H1 (cell line): Measurements from ENCODE around the gene SLMAP. TPM values are rescaled to one million over a fixed set of nuclear protein-coding genes. Genes with fewer than 3 reads are reported as not detected.

Source experiments
- CTCF ChIA-PET: fragments of 300-600 bp; sonication (Branson Sonifier 250); formaldehyde crosslinking; loops from one replicate; lab custom pipeline; 2021; ENCODE audit not compliant: partially characterized antibody; lab: Charles Lee
- POLR2A ChIA-PET: fragments of 300-600 bp; sonication (Branson Sonifier 250); formaldehyde crosslinking; loops from one replicate; lab custom pipeline; 2021; ENCODE audit warnings: inconsistent platforms; ENCODE audit not compliant: partially characterized antibody; lab: Charles Lee
- DNase-seq, 2 experiments: peaks; one replicate each; pipeline versions ENCODE4 v3.0.0 to v3.0.0-alpha.2; 2010 to 2022; ENCODE audit warnings: low spot score in 2 of 2, low read depth in 1 of 2, mixed read lengths in 1 of 2
- FAIRE-seq: peaks from 2 replicates; lab custom pipeline; 2011; peaks lifted over from hg19 to GRCh38; lab: Jason Lieb, UNC
- H2AFZ ChIP-seq: 2 replicates; pipeline ENCODE4 v1.8.1; 2012; ENCODE audit warnings: low read length, inconsistent platforms
- H2AK5ac ChIP-seq: 2 replicates; pipeline ENCODE4 v1.6.1; 2013; ENCODE audit warnings: low read depth, low read length
- H2BK120ac ChIP-seq: replicated peaks from 2 replicates; pipeline ENCODE3; 2013; ENCODE audit warnings: low read depth, low read length, inconsistent platforms
- H2BK12ac ChIP-seq: 2 replicates; pipeline ENCODE4 v1.6.1; 2013; ENCODE audit warnings: low read depth, low read length
- H2BK15ac ChIP-seq: 2 replicates; pipeline ENCODE4 v1.6.1; 2013; ENCODE audit warnings: low read length
- H2BK20ac ChIP-seq: 2 replicates; pipeline ENCODE4 v1.6.1; 2013; ENCODE audit warnings: low read length
- H2BK5ac ChIP-seq: 2 replicates; pipeline ENCODE4 v1.6.1; 2013; ENCODE audit warnings: low read depth, low read length
- H3K14ac ChIP-seq: 2 replicates; pipeline ENCODE4 v1.6.1; 2013; ENCODE audit warnings: inconsistent platforms; ENCODE audit not compliant: insufficient read length
- H3K18ac ChIP-seq: 2 replicates; pipeline ENCODE4 v1.6.1; 2013; ENCODE audit warnings: low read length; ENCODE audit errors: extremely low read depth
- H3K23ac ChIP-seq: 2 replicates; pipeline ENCODE4 v1.6.1; 2013; ENCODE audit warnings: inconsistent platforms; ENCODE audit not compliant: insufficient read length
- H3K23me2 ChIP-seq: 2 replicates; pipeline ENCODE4 v1.6.1; 2013; ENCODE audit warnings: low read depth, low read length
- H3K27ac ChIP-seq: 2 replicates; pipeline ENCODE4 v1.6.1; 2011; ENCODE audit warnings: low read depth, low read length, inconsistent platforms
- H3K27me3 ChIP-seq, 4 experiments: replicated peaks in 1 of 4; 1 replicate in 1 of 4; 2 replicates in 3 of 4; pipeline versions ENCODE4 v1.6.1 to v1.8.1; 2011 to 2013; ENCODE audit warnings: low read length in 3 of 4, mild to moderate bottlenecking in 3 of 4, inconsistent platforms in 2 of 4, mixed read lengths in 2 of 4, moderate library complexity in 1 of 4; ENCODE audit not compliant: control insufficient read depth in 3 of 4, insufficient read depth in 3 of 4; ENCODE audit errors: extremely low read depth in 1 of 4
- H3K36me3 ChIP-seq, 4 experiments: 2 replicates each; pipeline versions ENCODE4 v1.6.1 to v1.8.1; 2011 to 2013; ENCODE audit warnings: mild to moderate bottlenecking in 4 of 4, low read length in 3 of 4, moderate library complexity in 2 of 4, control low read depth in 1 of 4, inconsistent platforms in 1 of 4; ENCODE audit not compliant: insufficient read depth in 4 of 4, control insufficient read depth in 2 of 4
- H3K4ac ChIP-seq: replicated peaks from 2 replicates; pipeline ENCODE3; 2013; ENCODE audit warnings: low read length, low read depth, mixed read lengths, inconsistent platforms; ENCODE audit not compliant: insufficient read length
- H3K4me1 ChIP-seq, 4 experiments: replicated peaks in 1 of 4; 1 replicate in 1 of 4; 2 replicates in 3 of 4; pipeline versions ENCODE4 v1.6.1 to v1.8.1; 2011 to 2013; ENCODE audit warnings: low read length in 3 of 4, inconsistent platforms in 2 of 4, mixed read lengths in 1 of 4; ENCODE audit not compliant: insufficient read depth in 4 of 4, control insufficient read depth in 3 of 4
- H3K4me2 ChIP-seq, 2 experiments: 2 replicates each; pipeline versions ENCODE4 v1.6.1 to v1.8.1; 2011 to 2013; ENCODE audit warnings: low read depth in 2 of 2, low read length in 2 of 2, control low read depth in 1 of 2, inconsistent platforms in 1 of 2, mild to moderate bottlenecking in 1 of 2; ENCODE audit not compliant: insufficient read depth in 1 of 2
- H3K4me3 ChIP-seq, 4 experiments: fragments of 200-600, 300-600 bp in 1 of 4; sonication (generic), shearing (Covaris generic), sonication (Bioruptor Twin) in 1 of 4; 2 replicates each; pipeline versions ENCODE4 v1.5.1 to v1.8.1; 2011 to 2016; ENCODE audit warnings: low read length in 4 of 4, low read depth in 3 of 4, control low read depth in 2 of 4, inconsistent platforms in 2 of 4, mild to moderate bottlenecking in 2 of 4, mixed read lengths in 1 of 4, moderate library complexity in 1 of 4; ENCODE audit not compliant: insufficient read depth in 2 of 4; ENCODE audit errors: extremely low read depth in 1 of 4
- H3K56ac ChIP-seq: replicated peaks from 2 replicates; pipeline ENCODE3; 2013; ENCODE audit warnings: low read depth, mild to moderate bottlenecking, mixed read lengths, low read length, inconsistent platforms; ENCODE audit not compliant: insufficient read length
- H3K79me1 ChIP-seq: 2 replicates; pipeline ENCODE4 v1.6.1; 2013; ENCODE audit warnings: low read depth, low read length, control low read depth
- H3K79me2 ChIP-seq, 2 experiments: 2 replicates each; pipeline versions ENCODE4 v1.6.1 to v1.8.1; 2012 to 2013; ENCODE audit warnings: low read length in 2 of 2, mild to moderate bottlenecking in 2 of 2, inconsistent platforms in 1 of 2; ENCODE audit not compliant: insufficient read depth in 2 of 2, control insufficient read depth in 1 of 2
- H3K9ac ChIP-seq, 4 experiments: replicated peaks in 1 of 4; 1 replicate in 1 of 4; 2 replicates in 3 of 4; pipeline versions ENCODE4 v1.6.1 to v1.8.1; 2011 to 2013; ENCODE audit warnings: low read depth in 3 of 4, low read length in 3 of 4, control low read depth in 2 of 4, mild to moderate bottlenecking in 2 of 4, moderate library complexity in 2 of 4, inconsistent platforms in 1 of 4; ENCODE audit errors: extremely low read depth in 1 of 4
- H3K9me3 ChIP-seq, 2 experiments: 2 replicates each; pipeline versions ENCODE4 v1.6.1 to v1.8.1; 2012 to 2013; ENCODE audit warnings: mild to moderate bottlenecking in 2 of 2, moderate library complexity in 2 of 2, control low read depth in 1 of 2, inconsistent platforms in 1 of 2, low read depth in 1 of 2, low read length in 1 of 2, mixed read lengths in 1 of 2; ENCODE audit not compliant: insufficient read depth in 2 of 2
- H4K20me1 ChIP-seq, 2 experiments: replicated peaks in 1 of 2; 2 replicates each; pipeline versions ENCODE3 to v1.8.1; 2011 to 2013; ENCODE audit warnings: inconsistent platforms in 2 of 2, low read length in 2 of 2, mild to moderate bottlenecking in 1 of 2; ENCODE audit not compliant: insufficient read depth in 2 of 2, control insufficient read depth in 1 of 2
- H4K5ac ChIP-seq: 2 replicates; pipeline ENCODE4 v1.6.1; 2013; ENCODE audit warnings: low read length, low read depth, mixed read lengths, inconsistent platforms; ENCODE audit not compliant: insufficient read length
- H4K8ac ChIP-seq: 2 replicates; pipeline ENCODE4 v1.8.0; 2013; ENCODE audit warnings: mild to moderate bottlenecking, moderate library complexity, low read length, inconsistent platforms; ENCODE audit not compliant: insufficient read depth; ENCODE audit errors: extremely low read depth
- H4K91ac ChIP-seq: replicated peaks from 2 replicates; pipeline ENCODE3; 2013; ENCODE audit warnings: low read length, mixed read lengths, inconsistent platforms; ENCODE audit not compliant: insufficient read length
- CEBPB ChIP-seq: IDR thresholded peaks from 2 replicates; pipeline ENCODE4 v1.6.1; 2012; ENCODE audit warnings: low read depth, low read length
- TAF7 ChIP-seq: optimal IDR thresholded peaks from 2 replicates; pipeline ENCODE3; 2011; ENCODE audit warnings: low read depth, mild to moderate bottlenecking, inconsistent platforms, low read length, moderate library complexity, borderline replicate concordance
- WGBS, 2 experiments: shearing (Covaris generic) in 1 of 2; methylation state at CpG; one replicate each; pipeline versions ENCODE4 v1.1.6 to v1.1.7; 2013 to 2015; ENCODE audit warnings: low lambda C conversion rate in 2 of 2, mixed read lengths in 2 of 2, inconsistent platforms in 1 of 2, low coverage in 1 of 2, missing lambda C conversion rate in 1 of 2; ENCODE audit not compliant: insufficient replicate concordance in 2 of 2, insufficient coverage in 1 of 2, insufficient read length in 1 of 2; ENCODE audit errors: extremely low coverage in 1 of 2, missing lambda C conversion rate in 1 of 2; 5-methylcytosine and 5-hydroxymethylcytosine counted together
- polyA plus RNA-seq, 7 experiments: library from polyadenylated mRNA; depleted of rRNA in 3 of 7; stranded (reverse) in 5 of 7; unstranded in 2 of 7; fragments of >200 nt in 5 of 7; fragments of 200-250 nt in 2 of 7; gene quantifications; 1 replicate in 5 of 7; 2 replicates in 1 of 7; 4 replicates in 1 of 7; pipeline versions ENCODE4 v1.2.1 to v1.2.3, GENCODE V29; 2011 to 2013; ENCODE audit warnings: missing spikeins in 2 of 7, mixed read lengths in 2 of 7
- total RNA-seq: library from RNA; stranded (reverse); fragmentation: NEBNext Ultra II Directional; extraction: Animal tissue kit (Norgen Biotek cat#: 25700); gene quantifications from 2 replicates; pipeline ENCODE4 v1.2.1, GENCODE V29; 2021
- TF ChIP-seq, protein P1 (sequence below): IDR thresholded peaks from 2 replicates; pipeline ENCODE4 v1.6.1; 2012; ENCODE audit warnings: inconsistent platforms

The SLMAP gene
- total and polyA plus RNA-seq, 2 of the 8 experiments (the other 6 are each of a cell fraction or from before 2014, with no cell fraction given), result 13.6 to 70.4 TPM

DNA sequence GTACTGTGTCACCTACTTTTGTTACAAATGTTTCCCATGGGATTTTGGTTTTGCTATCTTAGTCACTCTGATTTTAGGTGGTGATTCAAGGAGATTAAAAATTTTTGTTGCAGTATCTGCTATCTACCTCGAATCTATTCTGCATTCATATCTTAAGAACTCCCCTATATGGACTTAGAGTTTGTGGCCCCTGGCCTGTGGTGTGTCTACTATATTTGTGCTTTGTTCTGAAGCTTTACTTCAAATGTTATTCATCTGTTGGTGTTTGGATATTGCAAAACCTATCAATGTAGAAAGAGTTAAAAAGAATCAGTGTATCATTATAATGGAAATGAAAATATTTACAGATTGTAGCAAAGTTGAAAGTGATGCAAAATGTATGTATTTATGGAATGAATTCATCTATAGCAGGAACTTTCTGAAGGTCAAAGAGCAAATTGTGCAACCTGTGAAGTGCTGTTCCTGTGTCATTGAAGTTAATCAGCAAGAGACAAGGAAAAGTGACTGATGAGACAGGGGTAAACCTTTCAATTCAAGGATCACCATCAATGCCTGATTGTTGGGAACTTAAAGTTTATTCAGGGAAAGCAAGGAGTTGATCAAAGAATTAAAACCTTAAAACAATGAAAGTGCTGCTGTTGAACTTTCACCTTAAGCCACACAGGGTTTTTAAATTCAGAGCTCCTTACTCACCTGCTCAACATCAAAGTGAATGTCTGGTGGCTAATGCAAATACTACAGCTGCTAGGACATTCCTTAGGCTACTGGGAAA, 71.0 kb downstream of the SLMAP start:
- peak; percentile 39 for FAIRE-seq

More for the DNA sequence above, 71.0 kb downstream of the SLMAP start:
- H3K4ac ChIP-seq, result no peak overlapping the region
- TF ChIP-seq, protein P1, sequence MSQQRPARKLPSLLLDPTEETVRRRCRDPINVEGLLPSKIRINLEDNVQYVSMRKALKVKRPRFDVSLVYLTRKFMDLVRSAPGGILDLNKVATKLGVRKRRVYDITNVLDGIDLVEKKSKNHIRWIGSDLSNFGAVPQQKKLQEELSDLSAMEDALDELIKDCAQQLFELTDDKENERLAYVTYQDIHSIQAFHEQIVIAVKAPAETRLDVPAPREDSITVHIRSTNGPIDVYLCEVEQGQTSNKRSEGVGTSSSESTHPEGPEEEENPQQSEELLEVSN, result no peak
- TF ChIP-seq TAF7 (no peak), CEBPB (peak; percentile 54; the same call in 1 of the 2 replicates)
- H2BK120ac ChIP-seq, result no peak overlapping the region
- no peak overlapping the region for H4K8ac ChIP-seq
- no peak overlapping the region for H2AFZ ChIP-seq
- no peak overlapping the region for H3K18ac ChIP-seq
- H3K23ac ChIP-seq, result no peak overlapping the region
- WGBS, 2 experiments, result 83% methylated on average over 1 of the region's 1 CpG; no CpG with 5 or more reads in 1 of the 2 experiments
- H3K9me3 ChIP-seq, result no peaks in the 10 kb centered on the region
- H3K56ac ChIP-seq, result no peak overlapping the region
- no peaks in the 10 kb centered on the region for H3K36me3 ChIP-seq
- H3K14ac ChIP-seq, result no peak overlapping the region
- no peak overlapping the region for H2BK15ac ChIP-seq
- no peak overlapping the region for H4K5ac ChIP-seq
- no peak overlapping the region for H4K91ac ChIP-seq
- no peak overlapping the region for H3K27ac ChIP-seq
- H3K79me1 ChIP-seq, result no peaks in the 10 kb centered on the region
- H4K20me1 ChIP-seq, result no peaks in the 10 kb centered on the region
- no peaks in the 10 kb centered on the region; the same call in 1 of the 2 replicates for H3K23me2 ChIP-seq
- no peak overlapping the region for H3K4me3 ChIP-seq
- no peak overlapping the region for H2BK12ac ChIP-seq
- H3K9ac ChIP-seq, result no peak overlapping the region
- no peak overlapping the region for H2BK5ac ChIP-seq
- H2BK20ac ChIP-seq, result no peak overlapping the region
- CTCF ChIA-PET, result interaction anchor here (1.5 kb wide), 1 partner anchor 30 kb away, joined by 3 read pairs; no protein-coding TSS in a partner anchor
- H3K4me2 ChIP-seq, result peak overlapping the region in 1 of 2 experiments; percentile 20; a peak in 1 of 4 replicates
- H3K4me1 ChIP-seq, result peaks cover 2 to 18% (median 15%) of the 10 kb centered on the region in 4 experiments
- no peaks in the 10 kb centered on the region for H3K27me3 ChIP-seq
- POLR2A ChIA-PET, result interaction anchor here (1.5 kb wide), 1 partner anchor 137 kb away, joined by 4 read pairs; no protein-coding TSS in a partner anchor
- no peak for DNase-seq
- peaks cover 0 to 64% of the 10 kb centered on the region in 2 experiments; a peak in 3 of 4 replicates for H3K79me2 ChIP-seq
- H2AK5ac ChIP-seq, result 0 out of 2 replicates have a peak overlapping the region, but pooled peaks have one; percentile 19
